HL-60 (cell line): ENCODE data around the gene NEDD4.
"Not testable (repeated sequence)": the region's sequence is repeated elsewhere in the genome, so short reads cannot be mapped to it uniquely, and the experiment has no call there.

ENCODE experiments used
- DNase-seq, 2 experiments: peaks; one replicate each; pipeline ENCODE4 v3.0.0-alpha.2; 2010 to 2020; ENCODE audit warnings: low read depth in 1 of 2, low spot score in 1 of 2
- H3K27ac ChIP-seq: fragments of 250-450 bp; sonication (Bioruptor Pico); replicated peaks from 2 replicates; pipeline ENCODE4 v1.5.1; 2020; ENCODE audit warnings: mild to moderate bottlenecking, moderate library complexity
- H3K27me3 ChIP-seq: fragments of 250-450 bp; sonication (Bioruptor Pico); 2 replicates; pipeline ENCODE4 v1.5.1; 2021; ENCODE audit warnings: mild to moderate bottlenecking, moderate library complexity; ENCODE audit not compliant: insufficient read depth, poor library complexity, severe bottlenecking
- H3K4me3 ChIP-seq: replicated peaks from 2 replicates; pipeline ENCODE4 v1.5.1; 2011; ENCODE audit warnings: mild to moderate bottlenecking, control low read depth, low read length; ENCODE audit not compliant: insufficient read depth
- GABPA ChIP-seq: IDR thresholded peaks from 2 replicates; pipeline ENCODE4 v1.6.1; 2012; ENCODE audit warnings: low read depth
- POLR2AphosphoS5 ChIP-seq: IDR thresholded peaks from 2 replicates; pipeline ENCODE4 v1.6.1; 2012; ENCODE audit warnings: low read depth
- SPI1 ChIP-seq: IDR thresholded peaks from 2 replicates; pipeline ENCODE4 v1.6.1; 2012; ENCODE audit warnings: low read depth, mild to moderate bottlenecking, borderline replicate concordance
- TF ChIP-seq, protein P1 (sequence below): IDR thresholded peaks from one replicate; pipeline ENCODE4 v1.5.1; 2011; ENCODE audit warnings: low read length, control low read depth, inconsistent platforms; ENCODE audit not compliant: insufficient read depth
- TF ChIP-seq, protein P2 (sequence below): IDR thresholded peaks from 2 replicates; pipeline ENCODE4 v1.6.1; 2012; ENCODE audit warnings: low read depth; ENCODE audit not compliant: insufficient replicate concordance

NEDD4 gene

DNA sequence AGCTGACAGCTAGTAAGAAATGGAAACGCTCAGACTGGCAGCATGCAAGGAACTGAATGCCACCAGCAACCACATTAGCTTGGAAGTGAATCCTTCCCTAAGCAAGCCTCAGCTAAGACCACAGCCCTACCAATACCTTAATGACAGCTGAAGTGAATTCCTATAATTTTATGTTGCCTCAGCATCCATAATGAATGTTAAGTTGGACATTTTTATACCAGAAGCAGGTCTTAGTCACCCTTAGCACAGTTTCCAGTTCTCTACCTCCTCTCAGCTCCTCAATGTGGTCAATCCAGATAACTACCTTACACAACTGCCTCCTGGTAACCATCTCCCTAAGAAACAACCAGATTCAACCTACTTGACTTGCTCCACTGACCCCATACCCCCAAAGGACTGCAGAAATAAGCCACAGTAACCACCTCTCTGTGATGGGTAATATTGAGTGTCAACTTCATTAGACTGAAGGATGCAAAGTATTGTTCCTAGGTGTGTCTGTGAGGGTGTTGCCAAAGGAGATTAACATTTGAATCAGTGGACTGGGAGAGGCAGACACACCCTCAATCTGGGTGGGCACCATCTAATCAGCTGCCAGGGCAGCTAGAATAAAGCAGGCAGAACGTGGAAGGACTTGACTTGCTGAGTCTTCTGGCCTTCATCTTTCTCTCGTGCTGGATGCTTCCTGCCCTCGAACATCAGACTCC lies 33.5 kb downstream of the NEDD4 start:
- TF ChIP-seq, protein P1, sequence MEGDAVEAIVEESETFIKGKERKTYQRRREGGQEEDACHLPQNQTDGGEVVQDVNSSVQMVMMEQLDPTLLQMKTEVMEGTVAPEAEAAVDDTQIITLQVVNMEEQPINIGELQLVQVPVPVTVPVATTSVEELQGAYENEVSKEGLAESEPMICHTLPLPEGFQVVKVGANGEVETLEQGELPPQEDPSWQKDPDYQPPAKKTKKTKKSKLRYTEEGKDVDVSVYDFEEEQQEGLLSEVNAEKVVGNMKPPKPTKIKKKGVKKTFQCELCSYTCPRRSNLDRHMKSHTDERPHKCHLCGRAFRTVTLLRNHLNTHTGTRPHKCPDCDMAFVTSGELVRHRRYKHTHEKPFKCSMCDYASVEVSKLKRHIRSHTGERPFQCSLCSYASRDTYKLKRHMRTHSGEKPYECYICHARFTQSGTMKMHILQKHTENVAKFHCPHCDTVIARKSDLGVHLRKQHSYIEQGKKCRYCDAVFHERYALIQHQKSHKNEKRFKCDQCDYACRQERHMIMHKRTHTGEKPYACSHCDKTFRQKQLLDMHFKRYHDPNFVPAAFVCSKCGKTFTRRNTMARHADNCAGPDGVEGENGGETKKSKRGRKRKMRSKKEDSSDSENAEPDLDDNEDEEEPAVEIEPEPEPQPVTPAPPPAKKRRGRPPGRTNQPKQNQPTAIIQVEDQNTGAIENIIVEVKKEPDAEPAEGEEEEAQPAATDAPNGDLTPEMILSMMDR: no peak
- TF ChIP-seq POLR2AphosphoS5: no peak
- TF ChIP-seq SPI1: no peak
- TF ChIP-seq GABPA: no peak
- TF ChIP-seq, protein P2, sequence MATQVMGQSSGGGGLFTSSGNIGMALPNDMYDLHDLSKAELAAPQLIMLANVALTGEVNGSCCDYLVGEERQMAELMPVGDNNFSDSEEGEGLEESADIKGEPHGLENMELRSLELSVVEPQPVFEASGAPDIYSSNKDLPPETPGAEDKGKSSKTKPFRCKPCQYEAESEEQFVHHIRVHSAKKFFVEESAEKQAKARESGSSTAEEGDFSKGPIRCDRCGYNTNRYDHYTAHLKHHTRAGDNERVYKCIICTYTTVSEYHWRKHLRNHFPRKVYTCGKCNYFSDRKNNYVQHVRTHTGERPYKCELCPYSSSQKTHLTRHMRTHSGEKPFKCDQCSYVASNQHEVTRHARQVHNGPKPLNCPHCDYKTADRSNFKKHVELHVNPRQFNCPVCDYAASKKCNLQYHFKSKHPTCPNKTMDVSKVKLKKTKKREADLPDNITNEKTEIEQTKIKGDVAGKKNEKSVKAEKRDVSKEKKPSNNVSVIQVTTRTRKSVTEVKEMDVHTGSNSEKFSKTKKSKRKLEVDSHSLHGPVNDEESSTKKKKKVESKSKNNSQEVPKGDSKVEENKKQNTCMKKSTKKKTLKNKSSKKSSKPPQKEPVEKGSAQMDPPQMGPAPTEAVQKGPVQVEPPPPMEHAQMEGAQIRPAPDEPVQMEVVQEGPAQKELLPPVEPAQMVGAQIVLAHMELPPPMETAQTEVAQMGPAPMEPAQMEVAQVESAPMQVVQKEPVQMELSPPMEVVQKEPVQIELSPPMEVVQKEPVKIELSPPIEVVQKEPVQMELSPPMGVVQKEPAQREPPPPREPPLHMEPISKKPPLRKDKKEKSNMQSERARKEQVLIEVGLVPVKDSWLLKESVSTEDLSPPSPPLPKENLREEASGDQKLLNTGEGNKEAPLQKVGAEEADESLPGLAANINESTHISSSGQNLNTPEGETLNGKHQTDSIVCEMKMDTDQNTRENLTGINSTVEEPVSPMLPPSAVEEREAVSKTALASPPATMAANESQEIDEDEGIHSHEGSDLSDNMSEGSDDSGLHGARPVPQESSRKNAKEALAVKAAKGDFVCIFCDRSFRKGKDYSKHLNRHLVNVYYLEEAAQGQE: no peak
- no peak for DNase-seq
- Histone ChIP-seq H3K4me3 (no peak overlapping the region), H3K27me3 (no peaks in the 10 kb centered on the region), H3K27ac (no peak overlapping the region)

DNA sequence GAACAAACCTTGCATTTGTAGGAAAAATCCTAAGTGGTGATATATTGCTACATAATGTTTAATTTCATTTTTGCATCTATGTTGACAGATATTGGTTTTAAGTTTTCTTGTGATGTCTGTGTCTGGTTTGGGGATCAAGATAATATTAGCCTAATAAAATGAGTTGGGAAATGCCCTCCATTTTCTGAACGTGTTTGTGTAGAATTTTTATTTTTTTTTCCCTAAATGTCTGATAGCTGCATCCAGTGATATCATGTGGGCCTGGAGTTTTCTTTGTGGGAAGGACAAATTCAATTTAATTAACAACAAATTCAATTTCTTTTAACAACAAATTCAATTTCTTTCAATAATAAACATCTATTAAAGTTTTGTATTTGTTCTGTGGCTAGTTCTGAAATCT lies 35.1 kb downstream of the NEDD4 start:
- DNase-seq: no peak
- Histone ChIP-seq H3K27me3 (no peaks in the 10 kb centered on the region), H3K27ac (no peak overlapping the region), H3K4me3 (no peak overlapping the region)
- TF ChIP-seq GABPA: no peak
- TF ChIP-seq SPI1: no peak
- no peak for TF ChIP-seq POLR2AphosphoS5
- TF ChIP-seq, protein P2: no peak
- TF ChIP-seq, protein P1: no peak

DNA sequence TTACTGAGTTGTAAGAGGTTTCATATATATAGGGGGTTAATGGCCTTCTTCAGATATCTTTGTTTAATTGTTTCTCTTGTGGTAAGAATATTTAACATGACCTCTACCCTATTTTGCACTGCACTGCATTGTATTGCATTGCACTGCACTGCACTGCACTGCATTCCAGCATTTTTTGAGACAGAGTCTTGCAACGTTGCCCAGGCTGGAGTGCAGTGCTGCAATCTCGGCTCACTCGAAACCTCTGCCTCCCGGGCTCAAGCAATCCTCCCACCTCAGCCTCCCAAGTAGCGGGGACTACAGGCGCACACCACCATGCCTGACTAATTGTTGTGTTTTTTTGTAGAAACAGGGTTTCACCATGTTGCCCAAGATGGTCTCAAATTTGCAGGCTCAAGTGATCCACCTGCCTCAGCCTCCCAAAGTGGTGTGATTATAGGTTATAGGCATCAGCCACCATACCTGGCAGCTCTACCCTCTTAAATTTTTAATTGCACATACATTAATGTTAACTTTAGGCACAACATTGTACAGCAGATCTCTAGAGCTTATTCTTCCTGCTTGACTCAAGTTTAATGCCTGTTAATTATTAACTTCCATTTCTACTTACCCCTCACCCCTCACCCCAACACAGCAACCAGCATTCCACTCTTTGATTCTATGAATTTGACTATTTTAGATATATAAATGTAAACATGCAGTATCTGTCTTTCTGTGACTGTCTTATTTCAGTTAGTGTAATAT lies 38.4 kb downstream of the NEDD4 start:
- no peak overlapping the region for H3K27ac ChIP-seq
- no peak overlapping the region for H3K4me3 ChIP-seq
- TF ChIP-seq GABPA (no peak), SPI1 (no peak), POLR2AphosphoS5 (no peak)
- TF ChIP-seq, protein P2: no peak
- TF ChIP-seq, protein P1: no peak
- H3K27me3 ChIP-seq: no peaks in the 10 kb centered on the region
- no peak for DNase-seq

DNA sequence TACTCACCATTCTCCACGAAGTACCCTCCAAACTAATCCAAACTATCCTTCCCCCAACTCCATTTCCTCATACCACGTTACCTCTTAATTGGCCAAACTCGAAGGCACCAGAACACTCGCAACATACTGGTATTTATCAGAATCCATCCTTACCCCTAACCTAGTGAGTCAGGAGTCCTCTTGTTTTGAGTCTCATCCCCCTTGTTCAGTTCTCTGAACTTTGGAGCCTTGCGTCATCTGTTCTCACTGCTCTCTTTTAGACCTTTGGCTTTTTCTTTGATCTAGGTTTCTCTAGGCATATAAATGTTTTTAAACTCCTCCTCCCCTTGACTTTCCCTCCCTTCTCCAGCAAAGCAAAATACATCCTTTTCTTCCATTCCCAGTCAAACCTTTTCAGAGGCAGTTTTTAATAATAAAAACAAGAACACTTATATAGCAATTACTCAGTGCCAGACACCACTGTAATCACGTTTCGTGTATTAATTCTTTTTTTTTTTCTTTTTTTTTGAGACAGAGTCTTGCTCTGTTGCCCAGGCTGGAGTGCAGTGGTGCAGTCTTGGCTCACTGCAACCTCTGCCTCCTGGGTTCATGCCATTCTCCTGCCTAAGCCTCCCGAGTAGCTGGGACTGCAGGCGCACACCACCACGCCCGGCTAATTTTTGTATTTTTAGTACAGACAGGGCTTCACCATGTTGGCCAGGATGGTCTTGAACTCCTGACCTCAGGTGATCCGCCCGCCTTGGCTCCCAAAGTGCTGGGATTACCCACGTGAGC lies 40.7 kb downstream of the NEDD4 start:
- DNase-seq, H3K27ac ChIP-seq, H3K27me3 ChIP-seq, H3K4me3 ChIP-seq: not testable (repeated sequence)

DNA sequence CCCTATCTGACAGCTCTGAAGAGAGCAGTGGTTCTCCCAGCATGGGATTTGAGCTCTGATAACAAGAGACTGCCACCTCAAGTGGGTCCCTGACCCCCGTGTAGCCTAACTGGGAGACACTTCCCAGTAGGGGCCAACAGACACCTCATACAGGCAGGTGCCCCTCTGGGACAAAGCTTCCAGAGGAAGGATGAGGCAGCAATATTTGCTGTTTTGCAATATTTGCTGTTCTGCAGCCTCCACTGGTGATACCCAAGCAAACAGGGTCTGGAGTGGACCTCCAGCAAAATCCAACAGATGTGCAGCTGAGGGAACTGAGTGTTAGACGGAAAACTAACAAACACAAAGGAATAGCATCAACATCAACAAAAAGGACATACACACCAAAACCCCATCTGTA lies 48.8 kb downstream of the NEDD4 start:
- H3K27ac ChIP-seq: peak overlapping the region; percentile 81
- not testable (repeated sequence) for DNase-seq, H3K27me3 ChIP-seq, H3K4me3 ChIP-seq
